Stimulated activated CD8-positive, alpha-beta memory T cell treated with anti-CD3 and anti-CD28 coated beads, Interleukin-7, amount 100 ng/mL, for 24 hours (primary cell): Measurements from ENCODE around the gene RAET1E.
"Not testable (repeated sequence)": the region's sequence is repeated elsewhere in the genome, so short reads cannot be mapped to it uniquely, and the experiment has no call there.

Experiments
- DNase-seq: peaks from one replicate; pipeline ENCODE4 v3.0.0-alpha.2; 2020; ENCODE audit warnings: low read depth

The RAET1E gene

GRCh38 chr6:149897855-149898744 lies at the start of gene RAET1E:
Gene RAET1E (minus strand): TSS chr6:149898113. CDS start chr6:149890901, 7,212 bp downstream.
- DNase-seq = no peak

- not testable (repeated sequence) for DNase-seq
Observed at GRCh38 chr6:149947533-149947932, 49.6 kb upstream of the RAET1E start.

- not testable (repeated sequence) for DNase-seq
Observed at GRCh38 chr6:149946631-149947030, 48.7 kb upstream of the RAET1E start.

GRCh38 chr6:149945276-149945675 lies 47.4 kb upstream of the RAET1E start:
- DNase-seq = not testable (repeated sequence)

GRCh38 chr6:149943321-149943720 lies 45.4 kb upstream of the RAET1E start:
- not testable (repeated sequence) for DNase-seq

GRCh38 chr6:149942461-149942829 lies 44.5 kb upstream of the RAET1E start:
- no peak for DNase-seq

GRCh38 chr6:149941583-149942460 lies 43.9 kb upstream of the RAET1E start, which contains the start of gene ULBP2:
Gene ULBP2 (plus strand): TSS chr6:149942014. CDS start chr6:149942073, 59 bp downstream.
- peak; percentile 70 for DNase-seq

GRCh38 chr6:149940672-149940982 lies 42.7 kb upstream of the RAET1E start:
- no peak for DNase-seq

- no peak for DNase-seq
Observed at GRCh38 chr6:149939909-149940671, 42.2 kb upstream of the RAET1E start.

- no peak for DNase-seq
Observed at GRCh38 chr6:149939356-149939648, 41.4 kb upstream of the RAET1E start.

- no peak for DNase-seq
Observed at GRCh38 chr6:149938571-149939355, 40.9 kb upstream of the RAET1E start.

- not testable (repeated sequence) for DNase-seq
Observed at GRCh38 chr6:149938013-149938570, 40.2 kb upstream of the RAET1E start.

GRCh38 chr6:149936743-149937142 lies 38.8 kb upstream of the RAET1E start:
- DNase-seq = no peak

GRCh38 chr6:149935668-149936067 lies 37.8 kb upstream of the RAET1E start:
- no peak for DNase-seq

GRCh38 chr6:149935246-149935645 lies 37.3 kb upstream of the RAET1E start:
- DNase-seq = no peak

GRCh38 chr6:149934249-149935156 lies 36.6 kb upstream of the RAET1E start:
- peak; percentile 51 for DNase-seq

- no peak for DNase-seq
Observed at GRCh38 chr6:149933461-149933860, 35.5 kb upstream of the RAET1E start.

- no peak for DNase-seq
Observed at GRCh38 chr6:149933036-149933435, 35.1 kb upstream of the RAET1E start.

GRCh38 chr6:149931501-149931900 lies 33.6 kb upstream of the RAET1E start:
- DNase-seq = no peak

- DNase-seq = no peak
Observed at GRCh38 chr6:149929422-149929821, 31.5 kb upstream of the RAET1E start.
